Mesodermal cell (in vitro differentiated cells): ENCODE data around the gene TCERG1L. TPM values are rescaled to one million over a fixed set of nuclear protein-coding genes. Genes with fewer than 3 reads are reported as not detected.
A peak's percentile ranks its signal among the peaks of the same experiment; 100 is the strongest.

Experiments
- H3K27ac ChIP-seq: 2 replicates; pipeline ENCODE4 v1.7.0; 2013; ENCODE audit warnings: mild to moderate bottlenecking, low read depth, low read length, moderate library complexity; ENCODE audit not compliant: severe bottlenecking
- H3K36me3 ChIP-seq: 2 replicates; pipeline ENCODE4 v1.7.1; 2013; ENCODE audit warnings: mild to moderate bottlenecking, low read length, moderate library complexity; ENCODE audit not compliant: control insufficient read depth, insufficient read depth
- H3K4me1 ChIP-seq: one replicate; pipeline ENCODE4 v1.7.1; 2013; ENCODE audit warnings: mild to moderate bottlenecking, low read length; ENCODE audit not compliant: insufficient read depth, control insufficient read depth, poor library complexity, severe bottlenecking
- H3K4me3 ChIP-seq: 2 replicates; pipeline ENCODE4 v1.7.0; 2013; ENCODE audit warnings: low read length, control low read depth, mild to moderate bottlenecking; ENCODE audit not compliant: insufficient read depth, poor library complexity, severe bottlenecking; ENCODE audit errors: extremely low read depth
- H3K9me3 ChIP-seq: 2 replicates; pipeline ENCODE4 v1.7.1; 2013; ENCODE audit warnings: mild to moderate bottlenecking, low read length, moderate library complexity; ENCODE audit not compliant: control insufficient read depth
- WGBS, 2 experiments: methylation state at CpG; one replicate each; pipeline ENCODE4 v1.1.5; 2013; ENCODE audit warnings: missing lambda C conversion rate in 2 of 2; ENCODE audit not compliant: insufficient coverage in 2 of 2; 5-methylcytosine and 5-hydroxymethylcytosine counted together
- polyA plus RNA-seq, 2 experiments: library from polyadenylated mRNA; stranded (reverse); fragments of 50-300 nt; gene quantifications; one replicate each; pipeline ENCODE4 v1.2.3, GENCODE V29; 2013

The TCERG1L gene
- 1.1 TPM for polyA plus RNA-seq (2013, experiment 1 of 2)
- 1.3 TPM for polyA plus RNA-seq (2013, experiment 2 of 2)

- peak within 1 kb of the TSS; percentile 44 for H3K4me3 ChIP-seq
- WGBS, 2 experiments, result 0% methylated on average over 49 to 70 of the region's 104 CpGs
These were observed at the start of gene TCERG1L for GRCh38 chr10:131311661-131312477. TCERG1L (minus strand) TSS chr10:131311721; CDS start chr10:131311635, 86 bp downstream.

GRCh38 chr10:131358741-131359442 is 47.4 kb upstream of the TCERG1L start:
- H3K9me3 ChIP-seq, result no peaks in the 10 kb centered on the region
- H3K4me3 ChIP-seq, result no peak overlapping the region
- no peak overlapping the region for H3K27ac ChIP-seq
- H3K4me1 ChIP-seq, result no peaks in the 10 kb centered on the region
- WGBS, 2 experiments, result 89 to 97% methylated on average over 8 to 10 of the region's 13 CpGs
- H3K36me3 ChIP-seq, result no peaks in the 10 kb centered on the region

More at GRCh38 chr10:131311661-131312477, at the start of gene TCERG1L:
- H3K9me3 ChIP-seq, result no peaks in the 10 kb centered on the region
- H3K4me1 ChIP-seq, result no peaks in the 10 kb centered on the region
- H3K27ac ChIP-seq, result no peak within 1 kb of the TSS
- no peaks in the 10 kb centered on the region for H3K36me3 ChIP-seq

- no peaks in the 10 kb centered on the region for H3K4me1 ChIP-seq
- WGBS, 2 experiments, result 81 to 92% methylated on average over 5 of the region's 7 CpGs
- no peaks in the 10 kb centered on the region for H3K36me3 ChIP-seq
These were observed 44.9 kb upstream of the TCERG1L start for GRCh38 chr10:131356442-131356841.

GRCh38 chr10:131355881-131356280 is 44.4 kb upstream of the TCERG1L start:
- Histone ChIP-seq H3K4me3 (no peak overlapping the region), H3K27ac (no peak overlapping the region), H3K9me3 (no peaks in the 10 kb centered on the region), H3K36me3 (no peaks in the 10 kb centered on the region), H3K4me1 (no peaks in the 10 kb centered on the region)
- 83 to 90% methylated on average over 4 of the region's 4 CpGs for WGBS, 2 experiments

More at GRCh38 chr10:131356442-131356841, 44.9 kb upstream of the TCERG1L start:
- no peaks in the 10 kb centered on the region for H3K9me3 ChIP-seq
- H3K27ac ChIP-seq, result no peak overlapping the region
- no peak overlapping the region for H3K4me3 ChIP-seq

- Histone ChIP-seq H3K9me3 (no peaks in the 10 kb centered on the region), H3K36me3 (no peaks in the 10 kb centered on the region), H3K27ac (no peak overlapping the region), H3K4me3 (no peak overlapping the region), H3K4me1 (no peaks in the 10 kb centered on the region)
- 76 to 80% methylated on average over 8 of the region's 8 CpGs for WGBS, 2 experiments
These were observed 43.5 kb upstream of the TCERG1L start for GRCh38 chr10:131355056-131355455.

GRCh38 chr10:131354380-131354779 is 42.9 kb upstream of the TCERG1L start:
- Histone ChIP-seq H3K4me3 (no peak overlapping the region), H3K4me1 (no peaks in the 10 kb centered on the region)
- WGBS, 2 experiments, result 52 to 57% methylated on average over 6 to 8 of the region's 9 CpGs

GRCh38 chr10:131352765-131353290 is 41.3 kb upstream of the TCERG1L start:
- Histone ChIP-seq H3K4me3 (no peak overlapping the region), H3K36me3 (no peaks in the 10 kb centered on the region), H3K9me3 (no peaks in the 10 kb centered on the region), H3K27ac (no peak overlapping the region), H3K4me1 (no peaks in the 10 kb centered on the region)
- 87 to 92% methylated on average over 7 of the region's 7 CpGs for WGBS, 2 experiments

More at GRCh38 chr10:131354380-131354779, 42.9 kb upstream of the TCERG1L start:
- H3K9me3 ChIP-seq, result no peaks in the 10 kb centered on the region
- H3K27ac ChIP-seq, result no peak overlapping the region
- no peaks in the 10 kb centered on the region for H3K36me3 ChIP-seq

- no peaks in the 10 kb centered on the region for H3K36me3 ChIP-seq
- no peak overlapping the region for H3K4me3 ChIP-seq
- H3K27ac ChIP-seq, result no peak overlapping the region
- H3K9me3 ChIP-seq, result no peaks in the 10 kb centered on the region
- 67 to 68% methylated on average over 10 of the region's 10 CpGs for WGBS, 2 experiments
- H3K4me1 ChIP-seq, result no peaks in the 10 kb centered on the region
These were observed 39.1 kb upstream of the TCERG1L start for GRCh38 chr10:131350660-131351059.

GRCh38 chr10:131350245-131350644 is 38.7 kb upstream of the TCERG1L start:
- H3K36me3 ChIP-seq, result no peaks in the 10 kb centered on the region
- no peak overlapping the region for H3K4me3 ChIP-seq
- 29 to 40% methylated on average over 2 to 3 of the region's 5 CpGs for WGBS, 2 experiments
- no peaks in the 10 kb centered on the region for H3K4me1 ChIP-seq
- H3K27ac ChIP-seq, result no peak overlapping the region
- H3K9me3 ChIP-seq, result no peaks in the 10 kb centered on the region

- no peaks in the 10 kb centered on the region for H3K36me3 ChIP-seq
- 72 to 78% methylated on average over 5 of the region's 5 CpGs for WGBS, 2 experiments
- H3K4me3 ChIP-seq, result no peak overlapping the region
- H3K27ac ChIP-seq, result no peak overlapping the region
- no peaks in the 10 kb centered on the region for H3K9me3 ChIP-seq
- H3K4me1 ChIP-seq, result no peaks in the 10 kb centered on the region
These were observed 34.9 kb upstream of the TCERG1L start for GRCh38 chr10:131346456-131346855.
